SK-N-SH (cell line): ENCODE measurements around the gene AQP9. TPM values are rescaled to one million over a fixed set of nuclear protein-coding genes. Genes with fewer than 3 reads are reported as not detected.

ENCODE experiments used
- CTCF ChIA-PET: fragments of 300-600, 350-600 bp; formaldehyde crosslinking; extraction: SDS; loops from one replicate; lab custom pipeline; 2021; lab: Yijun Ruan, JAX
- POLR2A ChIA-PET: fragments of 350-600 bp; sonication (Branson Sonifier 250); formaldehyde crosslinking; extraction: SDS; loops from one replicate; lab custom pipeline; 2020; ENCODE audit warnings: antibody characterized with exemption, inconsistent platforms; lab: Yijun Ruan, JAX
- DNase-seq: peaks from one replicate; pipeline ENCODE4 v3.0.0; 2012
- H2AFZ ChIP-seq: fragments of 200-600 bp; sonication (generic); 2 replicates; pipeline ENCODE4 v1.8.1; 2016; ENCODE audit warnings: antibody characterized with exemption, mild to moderate bottlenecking, low read depth
- H3F3A ChIP-seq: fragments of 200-600 bp; sonication (generic); replicated peaks from 2 replicates; pipeline ENCODE3; 2016; ENCODE audit warnings: antibody characterized with exemption, mild to moderate bottlenecking; ENCODE audit not compliant: insufficient read depth
- H3K27ac ChIP-seq, 2 experiments: fragments of 200-500 bp in 1 of 2; fragments of 200-600 bp in 1 of 2; sonication (Bioruptor generic) in 1 of 2; sonication (generic), shearing (Covaris generic) in 1 of 2; 2 replicates each; pipeline versions ENCODE4 v1.5.1 to v1.6.1; 2014 to 2016; ENCODE audit warnings: low read depth in 2 of 2, inconsistent platforms in 1 of 2, low read length in 1 of 2, mild to moderate bottlenecking in 1 of 2, mixed read lengths in 1 of 2
- H3K27me3 ChIP-seq: fragments of 200-600 bp; sonication (generic), shearing (Covaris generic); 2 replicates; pipeline ENCODE4 v1.6.1; 2016; ENCODE audit warnings: mixed run types; ENCODE audit not compliant: insufficient read depth
- H3K36me3 ChIP-seq, 2 experiments: fragments of 200-500 bp in 1 of 2; fragments of 200-600 bp in 1 of 2; sonication (Bioruptor generic) in 1 of 2; sonication (generic) in 1 of 2; replicated peaks in 1 of 2; 2 replicates each; pipeline versions ENCODE3 to v1.5.1; 2014 to 2016; ENCODE audit warnings: low read length in 1 of 2, mild to moderate bottlenecking in 1 of 2; ENCODE audit not compliant: insufficient read depth in 2 of 2, control insufficient read depth in 1 of 2
- H3K4me1 ChIP-seq, 2 experiments: fragments of 200-500 bp in 1 of 2; fragments of 200-600 bp in 1 of 2; sonication (Bioruptor generic) in 1 of 2; sonication (generic), shearing (Covaris generic) in 1 of 2; 2 replicates each; pipeline versions ENCODE4 v1.5.1 to v1.6.1; 2014 to 2016; ENCODE audit warnings: low read depth in 1 of 2, low read length in 1 of 2, mixed run types in 1 of 2; ENCODE audit not compliant: insufficient read depth in 2 of 2, control insufficient read depth in 1 of 2
- H3K4me2 ChIP-seq: fragments of 200-600 bp; sonication (generic), shearing (Covaris generic); 2 replicates; pipeline ENCODE4 v1.6.1; 2017; ENCODE audit warnings: mixed run types
- H3K4me3 ChIP-seq, 2 experiments: fragments of 200-500 bp in 1 of 2; fragments of 200-600 bp in 1 of 2; sonication (Bioruptor generic) in 1 of 2; sonication (generic), shearing (Covaris generic) in 1 of 2; 2 replicates each; pipeline versions ENCODE4 v1.5.1 to v1.8.1; 2014 to 2016; ENCODE audit warnings: low read depth in 2 of 2, inconsistent platforms in 1 of 2, low read length in 1 of 2, mild to moderate bottlenecking in 1 of 2, mixed read lengths in 1 of 2, moderate library complexity in 1 of 2
- H3K79me2 ChIP-seq: fragments of 200-600 bp; sonication (generic); 2 replicates; pipeline ENCODE4 v1.8.1; 2017; ENCODE audit warnings: mild to moderate bottlenecking; ENCODE audit not compliant: insufficient read depth
- H3K9ac ChIP-seq: fragments of 200-600 bp; sonication (generic); 2 replicates; pipeline ENCODE4 v1.6.1; 2017; ENCODE audit warnings: mixed run types
- H3K9me2 ChIP-seq: fragments of 200-600 bp; sonication (generic); 2 replicates; pipeline ENCODE4 v1.6.1; 2017; ENCODE audit warnings: mixed run types
- H3K9me3 ChIP-seq: fragments of 200-600 bp; sonication (generic); 2 replicates; pipeline ENCODE4 v1.6.1; 2017; ENCODE audit warnings: mixed run types, mild to moderate bottlenecking, moderate library complexity
- H4K20me1 ChIP-seq: fragments of 200-600 bp; sonication (generic); 2 replicates; pipeline ENCODE4 v1.6.1; 2017; ENCODE audit warnings: mild to moderate bottlenecking, mixed run types; ENCODE audit not compliant: insufficient read depth
- ELF1 ChIP-seq: IDR thresholded peaks from 2 replicates; pipeline ENCODE4 v1.4.0; 2012
- EP300 ChIP-seq, 2 experiments: IDR thresholded peaks; 2 replicates each; pipeline versions ENCODE4 v1.4.0 to v1.6.1; 2012; ENCODE audit warnings: borderline replicate concordance in 1 of 2, low read depth in 1 of 2, low read length in 1 of 2
- FOXJ3 ChIP-seq: sonication (generic); formaldehyde crosslinking; IDR thresholded peaks from 2 replicates; pipeline ENCODE4 v1.5.1; 2020; ENCODE audit warnings: mild to moderate bottlenecking, missing genetic modification reagents
- FOXM1 ChIP-seq: IDR thresholded peaks from 2 replicates; pipeline ENCODE4 v1.4.0; 2012; ENCODE audit warnings: low read depth, mild to moderate bottlenecking
- GATA2 ChIP-seq: sonication (generic); formaldehyde crosslinking; IDR thresholded peaks from 2 replicates; pipeline ENCODE4 v1.5.0; 2020; ENCODE audit warnings: mild to moderate bottlenecking, missing genetic modification reagents
- MEF2A ChIP-seq: IDR thresholded peaks from 2 replicates; pipeline ENCODE4 v1.4.0; 2012; ENCODE audit warnings: low read depth, borderline replicate concordance
- MXI1 ChIP-seq: IDR thresholded peaks from 2 replicates; pipeline ENCODE4 v1.6.1; 2012; ENCODE audit warnings: mild to moderate bottlenecking, low read depth, low read length, improper control_type of control experiment
- NRF1 ChIP-seq: IDR thresholded peaks from 2 replicates; pipeline ENCODE4 v1.6.1; 2012; ENCODE audit warnings: low read depth, mild to moderate bottlenecking, low read length
- RAD21 ChIP-seq: IDR thresholded peaks from 2 replicates; pipeline ENCODE4 v1.6.1; 2012; ENCODE audit warnings: mild to moderate bottlenecking, low read length
- RCOR1 ChIP-seq: fragments of 150-350 bp; IDR thresholded peaks from 2 replicates; pipeline ENCODE4 v1.6.1; 2017; ENCODE audit warnings: antibody characterized with exemption, low read length
- RFX5 ChIP-seq: IDR thresholded peaks from 2 replicates; pipeline ENCODE4 v1.6.1; 2012; ENCODE audit warnings: mild to moderate bottlenecking, improper control_type of control experiment, low read length
- TAF1 ChIP-seq: IDR thresholded peaks from 2 replicates; pipeline ENCODE4 v1.6.1; 2012; ENCODE audit warnings: low read depth, mild to moderate bottlenecking, low read length, moderate library complexity, borderline replicate concordance
- TCF12 ChIP-seq: IDR thresholded peaks from 2 replicates; pipeline ENCODE4 v1.4.0; 2012
- YY1 ChIP-seq: IDR thresholded peaks from 2 replicates; pipeline ENCODE4 v1.4.0; 2012; ENCODE audit warnings: low read depth, mild to moderate bottlenecking
- WGBS: methylation state at CpG from one replicate; pipeline ENCODE4 v1.1.6; 2017; ENCODE audit warnings: low lambda C conversion rate; 5-methylcytosine and 5-hydroxymethylcytosine counted together
- polyA plus RNA-seq, 3 experiments: library from polyadenylated mRNA; depleted of rRNA; stranded (reverse); fragments of >200 nt; gene quantifications; 2 replicates each; pipeline ENCODE4 v1.2.3, GENCODE V29; 2012
- TF ChIP-seq, protein P1 (sequence below): IDR thresholded peaks from 2 replicates; pipeline ENCODE4 v1.4.0; 2012; ENCODE audit warnings: low read depth, borderline replicate concordance
- TF ChIP-seq, protein P2 (sequence below): fragments of 200-600 bp; sonication (generic); IDR thresholded peaks from 2 replicates; pipeline ENCODE4 v1.6.1; 2017; ENCODE audit warnings: antibody characterized with exemption, mild to moderate bottlenecking, moderate library complexity
- TF ChIP-seq, protein P3 (sequence below): fragments of 150-350 bp; IDR thresholded peaks from 2 replicates; pipeline ENCODE4 v1.6.1; 2017; ENCODE audit warnings: antibody characterized with exemption, low read length, low read depth, borderline replicate concordance

The AQP9 gene
- polyA plus RNA-seq, 1 of the 3 experiments (the other 2 are of a cell fraction) = not detected

DNA sequence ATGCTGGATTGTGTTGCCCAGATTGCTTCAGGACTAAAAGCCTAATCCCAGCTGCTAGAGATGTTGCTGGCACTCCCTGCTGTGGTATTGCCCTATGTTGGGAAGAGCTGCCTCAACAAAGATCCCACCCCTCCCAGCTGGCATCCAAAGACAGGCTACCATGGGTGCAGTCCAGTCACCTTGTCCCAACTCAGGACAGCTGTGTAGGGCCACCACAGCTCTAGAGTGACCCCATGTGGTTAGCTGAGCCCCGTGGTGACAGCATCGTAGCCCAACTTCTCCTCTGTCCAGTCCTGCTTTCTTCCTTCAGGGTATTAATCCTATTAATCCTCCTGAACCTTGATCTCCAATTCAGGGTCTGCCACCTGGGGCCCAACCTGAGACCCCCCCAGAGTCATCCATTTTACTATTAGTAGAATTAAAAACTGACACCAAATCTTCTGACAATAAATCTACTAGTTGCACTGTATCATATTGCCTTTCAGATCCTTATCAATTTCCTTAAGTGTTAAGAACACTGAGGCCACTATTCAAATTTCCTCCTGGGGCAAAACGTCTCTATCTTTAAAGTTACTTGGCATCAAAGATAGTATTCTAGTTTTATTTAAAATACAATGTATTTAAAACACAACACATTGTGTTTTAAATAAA, 83.5 kb downstream of the AQP9 start (continued):
- TF ChIP-seq FOXM1 (no peak), RAD21 (peak; percentile 78)

DNA sequence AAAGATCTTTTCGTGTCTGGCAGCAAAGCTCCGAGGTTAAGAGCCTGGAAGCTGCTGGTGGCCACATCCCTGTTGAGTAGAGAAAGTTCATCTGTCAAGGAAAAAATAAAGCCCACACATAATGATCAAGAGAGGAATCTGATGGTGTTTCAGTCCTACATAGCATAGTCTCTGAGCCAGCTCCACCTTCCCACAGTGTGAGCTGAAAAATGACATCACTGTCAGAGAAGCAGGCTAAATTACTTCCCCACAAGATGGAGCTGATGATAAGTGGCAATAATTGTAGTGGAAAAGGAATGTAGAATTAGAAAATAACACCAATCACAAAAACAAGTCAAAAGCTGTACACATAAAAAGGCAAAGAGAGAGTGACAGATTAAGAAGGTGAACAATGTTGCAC, 84.5 kb downstream of the AQP9 start:
- Histone ChIP-seq H3K27me3 (no peaks in the 10 kb centered on the region), H4K20me1 (no peaks in the 10 kb centered on the region), H3F3A (no peaks in the 10 kb centered on the region), H3K9ac (no peak overlapping the region), H3K4me3 (no peak overlapping the region), H3K4me2 (no peak overlapping the region), H3K4me1 (peaks cover 5 to 20% of the 10 kb centered on the region in 2 experiments; a peak in 3 of 4 replicates), H3K79me2 (no peaks in the 10 kb centered on the region), H2AFZ (no peak overlapping the region), H3K9me2 (no peaks in the 10 kb centered on the region), H3K27ac (no peak overlapping the region), H3K36me3 (no peaks in the 10 kb centered on the region), H3K9me3 (no peaks in the 10 kb centered on the region)
- 76% methylated on average over 2 of the region's 2 CpGs for WGBS
- no peak for DNase-seq
- ChIA-PET CTCF (interaction anchor here (0.9 to 1.6 kb wide), 9 partner anchors 11 to 882 kb away, joined by 3 to 6 read pairs (median 3); no protein-coding TSS in a partner anchor), POLR2A (no interaction called here)
- TF ChIP-seq, protein P1, sequence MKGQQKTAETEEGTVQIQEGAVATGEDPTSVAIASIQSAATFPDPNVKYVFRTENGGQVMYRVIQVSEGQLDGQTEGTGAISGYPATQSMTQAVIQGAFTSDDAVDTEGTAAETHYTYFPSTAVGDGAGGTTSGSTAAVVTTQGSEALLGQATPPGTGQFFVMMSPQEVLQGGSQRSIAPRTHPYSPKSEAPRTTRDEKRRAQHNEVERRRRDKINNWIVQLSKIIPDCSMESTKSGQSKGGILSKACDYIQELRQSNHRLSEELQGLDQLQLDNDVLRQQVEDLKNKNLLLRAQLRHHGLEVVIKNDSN = no peak
- TF ChIP-seq EP300 (IDR thresholded peaks at IDR 0.05; ENCODE audit: borderline replicate concordance in 1 of 2, low read depth in 1 of 2, low read length in 1 of 2) (no peak), FOXM1 (no peak), NRF1 (no peak), TCF12 (no peak), TAF1 (no peak), RFX5 (no peak), ELF1 (no peak), RCOR1 (no peak), YY1 (no peak), MXI1 (no peak), MEF2A (no peak), FOXJ3 (CRISPR knock-in tag) (no peak), GATA2 (CRISPR knock-in tag) (no peak)
- TF ChIP-seq, protein P2, sequence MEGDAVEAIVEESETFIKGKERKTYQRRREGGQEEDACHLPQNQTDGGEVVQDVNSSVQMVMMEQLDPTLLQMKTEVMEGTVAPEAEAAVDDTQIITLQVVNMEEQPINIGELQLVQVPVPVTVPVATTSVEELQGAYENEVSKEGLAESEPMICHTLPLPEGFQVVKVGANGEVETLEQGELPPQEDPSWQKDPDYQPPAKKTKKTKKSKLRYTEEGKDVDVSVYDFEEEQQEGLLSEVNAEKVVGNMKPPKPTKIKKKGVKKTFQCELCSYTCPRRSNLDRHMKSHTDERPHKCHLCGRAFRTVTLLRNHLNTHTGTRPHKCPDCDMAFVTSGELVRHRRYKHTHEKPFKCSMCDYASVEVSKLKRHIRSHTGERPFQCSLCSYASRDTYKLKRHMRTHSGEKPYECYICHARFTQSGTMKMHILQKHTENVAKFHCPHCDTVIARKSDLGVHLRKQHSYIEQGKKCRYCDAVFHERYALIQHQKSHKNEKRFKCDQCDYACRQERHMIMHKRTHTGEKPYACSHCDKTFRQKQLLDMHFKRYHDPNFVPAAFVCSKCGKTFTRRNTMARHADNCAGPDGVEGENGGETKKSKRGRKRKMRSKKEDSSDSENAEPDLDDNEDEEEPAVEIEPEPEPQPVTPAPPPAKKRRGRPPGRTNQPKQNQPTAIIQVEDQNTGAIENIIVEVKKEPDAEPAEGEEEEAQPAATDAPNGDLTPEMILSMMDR = no peak; the same call in 1 of the 2 replicates
- TF ChIP-seq, protein P3, sequence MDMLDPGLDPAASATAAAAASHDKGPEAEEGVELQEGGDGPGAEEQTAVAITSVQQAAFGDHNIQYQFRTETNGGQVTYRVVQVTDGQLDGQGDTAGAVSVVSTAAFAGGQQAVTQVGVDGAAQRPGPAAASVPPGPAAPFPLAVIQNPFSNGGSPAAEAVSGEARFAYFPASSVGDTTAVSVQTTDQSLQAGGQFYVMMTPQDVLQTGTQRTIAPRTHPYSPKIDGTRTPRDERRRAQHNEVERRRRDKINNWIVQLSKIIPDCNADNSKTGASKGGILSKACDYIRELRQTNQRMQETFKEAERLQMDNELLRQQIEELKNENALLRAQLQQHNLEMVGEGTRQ = no peak
